ENCODE results near the gene KLF9. TPM values are rescaled to one million over a fixed set of nuclear protein-coding genes. Genes with fewer than 3 reads are reported as not detected.
A peak's percentile ranks its signal among the peaks of the same experiment; 100 is the strongest.

Gene KLF9
- total RNA-seq, 1 donor from 2014 or later = 91.0 TPM

DNA sequence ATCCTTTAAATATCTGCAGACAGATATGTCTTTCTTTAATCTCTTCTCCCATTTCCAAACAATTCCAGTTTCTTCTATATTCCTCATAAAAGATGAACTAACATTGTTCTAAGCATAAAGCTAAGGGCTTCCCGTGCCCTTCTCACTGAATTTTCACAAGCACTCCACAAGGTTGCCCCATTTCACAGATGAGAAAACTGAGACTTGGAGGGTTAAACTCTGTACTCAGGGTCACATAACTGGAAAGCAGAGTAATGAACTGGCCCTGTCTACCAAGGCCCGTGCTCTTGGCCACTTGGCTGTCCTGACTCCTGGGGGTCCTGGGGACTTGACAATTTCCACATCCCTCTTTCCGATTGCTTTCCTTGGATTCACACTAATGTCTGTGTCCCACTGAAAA, 25.3 kb downstream of the KLF9 start:
- H3K27ac ChIP-seq = no peak overlapping the region
- intact Hi-C loops (cut with DNase I) = no loop called here
- H3K4me3 ChIP-seq = no peak overlapping the region
- TF ChIP-seq, protein P1, sequence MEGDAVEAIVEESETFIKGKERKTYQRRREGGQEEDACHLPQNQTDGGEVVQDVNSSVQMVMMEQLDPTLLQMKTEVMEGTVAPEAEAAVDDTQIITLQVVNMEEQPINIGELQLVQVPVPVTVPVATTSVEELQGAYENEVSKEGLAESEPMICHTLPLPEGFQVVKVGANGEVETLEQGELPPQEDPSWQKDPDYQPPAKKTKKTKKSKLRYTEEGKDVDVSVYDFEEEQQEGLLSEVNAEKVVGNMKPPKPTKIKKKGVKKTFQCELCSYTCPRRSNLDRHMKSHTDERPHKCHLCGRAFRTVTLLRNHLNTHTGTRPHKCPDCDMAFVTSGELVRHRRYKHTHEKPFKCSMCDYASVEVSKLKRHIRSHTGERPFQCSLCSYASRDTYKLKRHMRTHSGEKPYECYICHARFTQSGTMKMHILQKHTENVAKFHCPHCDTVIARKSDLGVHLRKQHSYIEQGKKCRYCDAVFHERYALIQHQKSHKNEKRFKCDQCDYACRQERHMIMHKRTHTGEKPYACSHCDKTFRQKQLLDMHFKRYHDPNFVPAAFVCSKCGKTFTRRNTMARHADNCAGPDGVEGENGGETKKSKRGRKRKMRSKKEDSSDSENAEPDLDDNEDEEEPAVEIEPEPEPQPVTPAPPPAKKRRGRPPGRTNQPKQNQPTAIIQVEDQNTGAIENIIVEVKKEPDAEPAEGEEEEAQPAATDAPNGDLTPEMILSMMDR (IDR thresholded peaks at IDR 0.05) = no peak
- H3K4me1 ChIP-seq = peaks cover 54% of the 10 kb centered on the region
- H3K27me3 ChIP-seq = no peaks in the 10 kb centered on the region
- ATAC-seq (peak; percentile 3), DNase-seq (no peak)
- peaks cover 34% of the 10 kb centered on the region for H3K36me3 ChIP-seq
- no peaks in the 10 kb centered on the region for H3K9me3 ChIP-seq

DNA sequence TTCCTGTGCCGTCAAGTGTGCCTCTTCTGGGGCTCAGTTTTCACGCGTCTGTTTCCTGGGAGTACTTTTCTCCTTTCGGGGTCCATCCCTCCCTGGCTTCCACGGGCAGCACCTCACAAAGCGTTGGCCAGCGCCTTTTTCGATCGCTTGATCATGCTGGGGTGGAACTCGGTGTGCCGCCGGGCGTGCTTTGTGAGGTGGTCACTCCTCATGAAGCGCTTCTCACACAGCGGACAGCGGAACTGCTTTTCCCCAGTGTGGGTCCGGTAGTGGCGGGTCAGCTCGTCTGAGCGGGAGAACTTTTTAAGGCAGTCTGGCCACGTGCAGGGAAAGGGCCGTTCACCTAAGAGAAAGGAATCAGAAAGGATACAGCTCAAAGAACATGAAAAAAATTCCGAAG, 26.8 kb downstream of the KLF9 start:
- H3K4me3 ChIP-seq = no peak overlapping the region
- ATAC-seq (no peak), DNase-seq (no peak)
- no peak overlapping the region for H3K27ac ChIP-seq
- H3K27me3 ChIP-seq = no peaks in the 10 kb centered on the region
- no peaks in the 10 kb centered on the region for H3K9me3 ChIP-seq
- TF ChIP-seq, protein P1 (IDR thresholded peaks at IDR 0.05) = no peak
- H3K36me3 ChIP-seq = peaks cover 40% of the 10 kb centered on the region
- peaks cover 50% of the 10 kb centered on the region for H3K4me1 ChIP-seq
- intact Hi-C loops (cut with DNase I) = no loop called here

DNA sequence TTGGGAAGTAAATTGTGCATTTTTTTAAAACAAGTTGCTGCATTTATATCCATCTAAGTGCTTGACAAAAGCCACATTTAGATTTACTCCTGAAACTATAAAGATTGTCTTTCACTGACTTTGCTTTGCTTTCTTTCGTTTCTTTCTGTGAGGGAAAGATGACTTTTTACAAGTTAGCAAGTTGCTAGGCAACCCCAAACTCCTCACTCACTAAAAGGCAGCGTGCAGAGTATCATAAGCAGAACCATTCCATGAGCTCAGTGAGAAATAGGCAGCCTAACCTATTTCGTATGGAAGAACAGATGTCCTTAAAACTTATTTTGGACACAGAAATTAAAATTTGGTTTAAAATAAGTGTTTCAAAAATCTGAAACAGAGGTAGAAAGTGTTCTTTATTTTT, 29.0 kb downstream of the KLF9 start:
- TF ChIP-seq, protein P1 (IDR thresholded peaks at IDR 0.05) = no peak
- DNase-seq (no peak), ATAC-seq (no peak)
- no peak overlapping the region for H3K27ac ChIP-seq
- peaks cover 40% of the 10 kb centered on the region for H3K36me3 ChIP-seq
- intact Hi-C loops (cut with DNase I) = no loop called here
- H3K4me3 ChIP-seq = no peak overlapping the region
- no peaks in the 10 kb centered on the region for H3K27me3 ChIP-seq
- H3K4me1 ChIP-seq = peaks cover 31% of the 10 kb centered on the region
- H3K9me3 ChIP-seq = no peaks in the 10 kb centered on the region

DNA sequence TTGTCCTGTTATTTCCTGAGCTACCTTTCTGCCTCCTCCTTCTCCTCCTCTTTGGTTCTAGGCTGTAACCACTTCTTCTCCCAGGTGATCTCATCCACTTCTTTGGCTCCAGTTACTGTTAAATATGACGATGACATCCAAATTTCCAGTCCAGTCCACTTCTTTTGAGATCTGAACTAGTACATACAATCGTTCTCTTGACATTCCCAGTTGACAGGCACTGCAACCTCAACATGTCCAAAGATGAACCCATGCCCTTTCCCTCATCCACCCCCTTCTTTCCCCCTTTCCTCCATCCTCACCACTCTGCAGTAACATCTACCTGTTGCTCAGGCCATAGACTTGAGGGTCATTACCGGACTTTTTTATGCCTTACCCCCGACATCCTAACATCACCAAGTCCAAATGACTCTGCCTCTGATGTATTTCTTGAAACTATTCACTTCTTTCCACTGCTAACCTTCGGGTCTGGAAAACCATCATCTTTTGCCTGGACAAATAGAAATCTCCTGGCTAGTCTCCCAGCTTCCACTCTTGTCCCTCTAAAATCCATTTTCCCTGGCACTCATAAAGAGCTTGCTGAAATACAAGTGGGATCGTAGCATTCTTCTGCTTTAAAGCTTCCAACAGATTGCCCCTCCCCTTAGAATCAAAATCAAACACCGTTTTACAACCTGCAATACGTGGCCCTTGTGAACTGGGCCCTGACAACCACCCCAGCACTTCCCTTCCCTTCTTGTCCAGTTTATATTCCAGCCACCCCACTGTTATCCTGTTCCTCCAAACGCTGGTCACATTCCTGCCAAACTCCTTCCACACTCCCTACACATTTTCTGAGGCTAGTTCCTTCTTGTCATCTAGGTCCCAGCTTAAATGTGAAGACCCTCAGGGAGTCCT, 31.5 kb downstream of the KLF9 start:
- H3K36me3 ChIP-seq = peaks cover 40% of the 10 kb centered on the region
- TF ChIP-seq, protein P1 (IDR thresholded peaks at IDR 0.05) = no peak
- peak; percentile 39 for ATAC-seq
- H3K4me1 ChIP-seq = peaks cover 18% of the 10 kb centered on the region
- no peak overlapping the region for H3K27ac ChIP-seq
- intact Hi-C loops (cut with DNase I) = no loop called here
- no peak for DNase-seq
- H3K27me3 ChIP-seq = no peaks in the 10 kb centered on the region
- H3K4me3 ChIP-seq = no peak overlapping the region
- H3K9me3 ChIP-seq = no peaks in the 10 kb centered on the region

DNA sequence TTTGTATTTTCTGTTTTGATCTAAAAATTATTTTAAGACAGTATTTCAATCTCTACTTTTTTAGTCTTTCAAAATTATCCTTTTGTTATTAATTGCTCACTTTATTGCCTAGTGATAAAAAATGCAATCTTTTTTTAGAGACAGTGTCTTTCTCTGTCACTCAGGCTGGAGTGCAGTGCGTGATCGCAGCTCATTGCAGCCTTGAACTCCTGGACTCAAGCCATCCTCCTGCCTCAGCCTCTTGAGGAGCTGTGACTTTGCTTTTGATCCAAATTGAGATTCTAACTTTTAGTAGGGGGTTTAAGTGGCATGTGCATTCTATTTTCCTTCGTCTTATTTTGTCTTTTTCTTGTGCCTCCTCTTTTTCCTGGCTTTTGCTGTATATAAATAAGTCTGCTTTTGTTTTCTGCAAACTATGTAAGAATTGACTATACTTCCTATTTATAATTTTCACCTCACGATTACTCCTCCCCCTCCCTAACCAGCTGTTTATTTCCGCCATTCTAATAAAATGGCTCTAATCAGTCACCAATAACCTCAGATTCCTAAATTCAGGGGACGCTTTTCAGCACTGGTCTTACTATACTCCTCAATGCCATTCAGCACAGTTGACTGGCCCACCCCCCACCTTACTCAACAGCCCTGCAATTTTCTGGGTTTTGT, 32.3 kb downstream of the KLF9 start:
- no peak for ATAC-seq

More for the DNA sequence above, 32.3 kb downstream of the KLF9 start:
- intact Hi-C loops (cut with DNase I) = no loop called here
- TF ChIP-seq, protein P1 (IDR thresholded peaks at IDR 0.05) = no peak
- Histone ChIP-seq H3K4me3 (no peak overlapping the region), H3K27ac (no peak overlapping the region), H3K4me1 (peaks cover 18% of the 10 kb centered on the region), H3K27me3 (no peaks in the 10 kb centered on the region), H3K36me3 (peaks cover 34% of the 10 kb centered on the region), H3K9me3 (no peaks in the 10 kb centered on the region)
- no peak for DNase-seq
